Measurements from ENCODE around the gene RHO.

RHO gene

DNA sequence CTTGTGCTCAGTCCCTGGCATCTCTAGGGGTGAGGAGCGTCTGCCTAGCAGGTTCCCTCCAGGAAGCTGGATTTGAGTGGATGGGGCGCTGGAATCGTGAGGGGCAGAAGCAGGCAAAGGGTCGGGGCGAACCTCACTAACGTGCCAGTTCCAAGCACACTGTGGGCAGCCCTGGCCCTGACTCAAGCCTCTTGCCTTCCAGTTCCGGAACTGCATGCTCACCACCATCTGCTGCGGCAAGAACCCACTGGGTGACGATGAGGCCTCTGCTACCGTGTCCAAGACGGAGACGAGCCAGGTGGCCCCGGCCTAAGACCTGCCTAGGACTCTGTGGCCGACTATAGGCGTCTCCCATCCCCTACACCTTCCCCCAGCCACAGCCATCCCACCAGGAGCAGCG, 5.0 kb downstream of the RHO start:
- H4K20me1 ChIP-seq (ENCODE audit: insufficient read depth) = no peaks in the 10 kb centered on the region
- H3K79me2 ChIP-seq (ENCODE audit: insufficient read depth, low read depth) = no peaks in the 10 kb centered on the region
- no peak overlapping the region for H3K4me2 ChIP-seq
- no peak overlapping the region for H3K27ac ChIP-seq
- no peak overlapping the region for H3K9ac ChIP-seq
- no peak overlapping the region for H3K4me3 ChIP-seq (IDR thresholded peaks at IDR 0.05; ENCODE audit: insufficient read depth, low read depth, low read length)
- H3K4me1 ChIP-seq (ENCODE audit: low read depth, poor library complexity, severe bottlenecking) = no peaks in the 10 kb centered on the region
- no peaks in the 10 kb centered on the region for H3K36me3 ChIP-seq (ENCODE audit: insufficient read depth)
- H2AFZ ChIP-seq (ENCODE audit: low read depth) = no peak overlapping the region
- TF ChIP-seq, protein P1, sequence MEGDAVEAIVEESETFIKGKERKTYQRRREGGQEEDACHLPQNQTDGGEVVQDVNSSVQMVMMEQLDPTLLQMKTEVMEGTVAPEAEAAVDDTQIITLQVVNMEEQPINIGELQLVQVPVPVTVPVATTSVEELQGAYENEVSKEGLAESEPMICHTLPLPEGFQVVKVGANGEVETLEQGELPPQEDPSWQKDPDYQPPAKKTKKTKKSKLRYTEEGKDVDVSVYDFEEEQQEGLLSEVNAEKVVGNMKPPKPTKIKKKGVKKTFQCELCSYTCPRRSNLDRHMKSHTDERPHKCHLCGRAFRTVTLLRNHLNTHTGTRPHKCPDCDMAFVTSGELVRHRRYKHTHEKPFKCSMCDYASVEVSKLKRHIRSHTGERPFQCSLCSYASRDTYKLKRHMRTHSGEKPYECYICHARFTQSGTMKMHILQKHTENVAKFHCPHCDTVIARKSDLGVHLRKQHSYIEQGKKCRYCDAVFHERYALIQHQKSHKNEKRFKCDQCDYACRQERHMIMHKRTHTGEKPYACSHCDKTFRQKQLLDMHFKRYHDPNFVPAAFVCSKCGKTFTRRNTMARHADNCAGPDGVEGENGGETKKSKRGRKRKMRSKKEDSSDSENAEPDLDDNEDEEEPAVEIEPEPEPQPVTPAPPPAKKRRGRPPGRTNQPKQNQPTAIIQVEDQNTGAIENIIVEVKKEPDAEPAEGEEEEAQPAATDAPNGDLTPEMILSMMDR (conservative IDR thresholded peaks at IDR 0.05; ENCODE audit: low read depth, low read length) = no peak
- no peaks in the 10 kb centered on the region for H3K27me3 ChIP-seq (ENCODE audit: insufficient read depth, low read depth)

DNA sequence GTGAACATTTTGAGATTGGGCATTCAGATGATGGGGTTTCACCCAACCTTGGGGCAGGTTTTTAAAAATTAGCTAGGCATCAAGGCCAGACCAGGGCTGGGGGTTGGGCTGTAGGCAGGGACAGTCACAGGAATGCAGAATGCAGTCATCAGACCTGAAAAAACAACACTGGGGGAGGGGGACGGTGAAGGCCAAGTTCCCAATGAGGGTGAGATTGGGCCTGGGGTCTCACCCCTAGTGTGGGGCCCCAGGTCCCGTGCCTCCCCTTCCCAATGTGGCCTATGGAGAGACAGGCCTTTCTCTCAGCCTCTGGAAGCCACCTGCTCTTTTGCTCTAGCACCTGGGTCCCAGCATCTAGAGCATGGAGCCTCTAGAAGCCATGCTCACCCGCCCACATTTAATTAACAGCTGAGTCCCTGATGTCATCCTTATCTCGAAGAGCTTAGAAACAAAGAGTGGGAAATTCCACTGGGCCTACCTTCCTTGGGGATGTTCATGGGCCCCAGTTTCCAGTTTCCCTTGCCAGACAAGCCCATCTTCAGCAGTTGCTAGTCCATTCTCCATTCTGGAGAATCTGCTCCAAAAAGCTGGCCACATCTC, 6.1 kb downstream of the RHO start:
- no peaks in the 10 kb centered on the region for H3K27me3 ChIP-seq (ENCODE audit: insufficient read depth, low read depth)
- H3K79me2 ChIP-seq (ENCODE audit: insufficient read depth, low read depth) = no peaks in the 10 kb centered on the region
- no peaks in the 10 kb centered on the region for H4K20me1 ChIP-seq (ENCODE audit: insufficient read depth)
- no peaks in the 10 kb centered on the region for H3K4me1 ChIP-seq (ENCODE audit: low read depth, poor library complexity, severe bottlenecking)
- no peak overlapping the region for H2AFZ ChIP-seq (ENCODE audit: low read depth)
- no peak overlapping the region for H3K9ac ChIP-seq
- H3K36me3 ChIP-seq (ENCODE audit: insufficient read depth) = no peaks in the 10 kb centered on the region
- H3K4me2 ChIP-seq = no peak overlapping the region
- no peak overlapping the region for H3K4me3 ChIP-seq (IDR thresholded peaks at IDR 0.05; ENCODE audit: insufficient read depth, low read depth, low read length)
- no peak overlapping the region for H3K27ac ChIP-seq
- TF ChIP-seq, protein P1 (conservative IDR thresholded peaks at IDR 0.05; ENCODE audit: low read depth, low read length) = no peak

DNA sequence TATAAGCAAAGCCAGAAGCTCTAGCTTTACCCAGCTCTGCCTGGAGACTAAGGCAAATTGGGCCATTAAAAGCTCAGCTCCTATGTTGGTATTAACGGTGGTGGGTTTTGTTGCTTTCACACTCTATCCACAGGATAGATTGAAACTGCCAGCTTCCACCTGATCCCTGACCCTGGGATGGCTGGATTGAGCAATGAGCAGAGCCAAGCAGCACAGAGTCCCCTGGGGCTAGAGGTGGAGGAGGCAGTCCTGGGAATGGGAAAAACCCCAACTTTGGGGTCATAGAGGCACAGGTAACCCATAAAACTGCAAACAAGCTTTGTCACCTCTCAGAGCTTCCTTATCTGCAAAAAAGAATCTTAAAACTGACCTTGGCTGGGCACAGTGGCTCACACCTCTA, 6.6 kb downstream of the RHO start:
- TF ChIP-seq, protein P1 (conservative IDR thresholded peaks at IDR 0.05; ENCODE audit: low read depth, low read length) = no peak
- Histone ChIP-seq H3K27me3 (ENCODE audit: insufficient read depth, low read depth) (no peaks in the 10 kb centered on the region), H4K20me1 (ENCODE audit: insufficient read depth) (no peaks in the 10 kb centered on the region), H3K4me2 (no peak overlapping the region), H2AFZ (ENCODE audit: low read depth) (no peak overlapping the region), H3K79me2 (ENCODE audit: insufficient read depth, low read depth) (no peaks in the 10 kb centered on the region), H3K36me3 (ENCODE audit: insufficient read depth) (no peaks in the 10 kb centered on the region), H3K4me1 (ENCODE audit: low read depth, poor library complexity, severe bottlenecking) (no peaks in the 10 kb centered on the region), H3K4me3 (IDR thresholded peaks at IDR 0.05; ENCODE audit: insufficient read depth, low read depth, low read length) (no peak overlapping the region), H3K9ac (no peak overlapping the region), H3K27ac (no peak overlapping the region)

DNA sequence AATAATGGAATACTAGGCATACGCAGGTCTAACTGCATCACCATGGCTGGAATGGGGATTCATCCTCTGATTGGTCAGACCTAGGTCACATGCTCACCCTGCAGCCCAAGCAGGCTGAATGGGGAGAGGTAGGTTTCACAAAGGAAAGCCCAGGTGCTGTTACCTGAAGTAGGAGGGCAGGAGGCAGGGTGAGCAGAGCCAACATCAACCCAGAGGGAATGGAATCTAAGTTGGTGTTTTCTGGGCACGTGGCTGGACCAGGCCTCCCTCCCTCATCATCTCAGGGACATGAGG, 7.9 kb downstream of the RHO start:
- TF ChIP-seq, protein P1 (conservative IDR thresholded peaks at IDR 0.05; ENCODE audit: low read depth, low read length) = no peak
- Histone ChIP-seq H3K79me2 (ENCODE audit: insufficient read depth, low read depth) (no peaks in the 10 kb centered on the region), H3K36me3 (ENCODE audit: insufficient read depth) (no peaks in the 10 kb centered on the region), H3K4me1 (ENCODE audit: low read depth, poor library complexity, severe bottlenecking) (no peaks in the 10 kb centered on the region), H3K4me3 (IDR thresholded peaks at IDR 0.05; ENCODE audit: insufficient read depth, low read depth, low read length) (no peak overlapping the region), H3K27ac (no peak overlapping the region), H2AFZ (ENCODE audit: low read depth) (no peak overlapping the region), H3K27me3 (ENCODE audit: insufficient read depth, low read depth) (no peaks in the 10 kb centered on the region), H3K4me2 (no peak overlapping the region), H4K20me1 (ENCODE audit: insufficient read depth) (no peaks in the 10 kb centered on the region), H3K9ac (no peak overlapping the region)

All from KMS-11 (cell line).